Measurements from ENCODE around the gene LSS.
"Not testable (repeated sequence)": the region's sequence is repeated elsewhere in the genome, so short reads cannot be mapped to it uniquely, and the experiment has no call there.

The LSS gene

GRCh38 chr21:46179708-46180078 lies 48.9 kb downstream of the LSS start:
- H2BK5ac ChIP-seq (ENCODE audit: low read depth, low read length, poor library complexity, severe bottlenecking) = no peak overlapping the region
- no peak overlapping the region for H3K27ac ChIP-seq (ENCODE audit: low read length, poor library complexity, severe bottlenecking)
- DNase-seq = no peak
- H3K14ac ChIP-seq (ENCODE audit: low read length in 2 of 2) = no peak overlapping the region
- no peak overlapping the region for H2BK120ac ChIP-seq (ENCODE audit: low read depth, low read length)
- H3K4me3 ChIP-seq (ENCODE audit: insufficient read depth in 1 of 2, low read depth in 1 of 2, low read length in 2 of 2) = no peak overlapping the region
- no peak overlapping the region for H3K4me2 ChIP-seq (ENCODE audit: low read length, poor library complexity, severe bottlenecking)
- no peak overlapping the region for H4K8ac ChIP-seq (ENCODE audit: low read length)
- H2BK12ac ChIP-seq (ENCODE audit: low read length in 2 of 2) = no peak overlapping the region
- no peak overlapping the region for H3K4ac ChIP-seq (ENCODE audit: low read depth in 1 of 2, low read length in 2 of 2)
- 91% methylated on average over 17 of the region's 17 CpGs for WGBS
- no peak overlapping the region for H2AK5ac ChIP-seq (ENCODE audit: low read length, severe bottlenecking)
- H3K23ac ChIP-seq (ENCODE audit: low read length in 2 of 2) = no peak overlapping the region
- peaks cover 10% of the 10 kb centered on the region for H3K4me1 ChIP-seq (ENCODE audit: control insufficient read depth, insufficient read depth, low read depth, low read length)
- no peak overlapping the region for H3K18ac ChIP-seq (ENCODE audit: low read depth in 1 of 2, low read length in 2 of 2)
- H3K9ac ChIP-seq (ENCODE audit: low read length) = no peak overlapping the region
- no peak overlapping the region for H2BK15ac ChIP-seq (ENCODE audit: low read depth, poor library complexity, severe bottlenecking)
- H3K79me1 ChIP-seq (replicated peaks; ENCODE audit: low read length, poor library complexity, severe bottlenecking) = peaks cover 20% of the 10 kb centered on the region
- no peak overlapping the region for H4K91ac ChIP-seq (ENCODE audit: low read length)
- H3K9me3 ChIP-seq (ENCODE audit: control insufficient read depth, low read length) = peaks cover 9% of the 10 kb centered on the region
- H2AFZ ChIP-seq (ENCODE audit: low read depth, low read length) = no peak overlapping the region
- H3K27me3 ChIP-seq (ENCODE audit: control insufficient read depth in 1 of 2, insufficient read depth in 1 of 2, low read length in 2 of 2) = no peaks in the 10 kb centered on the region
- peaks cover 0 to 30% of the 10 kb centered on the region in 2 experiments for H3K36me3 ChIP-seq (ENCODE audit: control insufficient read depth in 1 of 2, insufficient read depth in 2 of 2, low read depth in 1 of 2, low read length in 2 of 2)

- no peak overlapping the region for H2BK120ac ChIP-seq (ENCODE audit: low read depth, low read length)
- no peak overlapping the region for H3K4ac ChIP-seq (ENCODE audit: low read depth in 1 of 2, low read length in 2 of 2)
- H4K8ac ChIP-seq (ENCODE audit: low read length) = no peak overlapping the region
- no peak overlapping the region for H2BK5ac ChIP-seq (ENCODE audit: low read depth, low read length, poor library complexity, severe bottlenecking)
- H2AK5ac ChIP-seq (ENCODE audit: low read length, severe bottlenecking) = no peak overlapping the region
- peaks cover 18% of the 10 kb centered on the region for H3K79me1 ChIP-seq (replicated peaks; ENCODE audit: low read length, poor library complexity, severe bottlenecking)
- no peak overlapping the region for H3K4me3 ChIP-seq (ENCODE audit: insufficient read depth in 1 of 2, low read depth in 1 of 2, low read length in 2 of 2)
- peaks cover 0 to 30% of the 10 kb centered on the region in 2 experiments for H3K36me3 ChIP-seq (ENCODE audit: control insufficient read depth in 1 of 2, insufficient read depth in 2 of 2, low read depth in 1 of 2, low read length in 2 of 2)
- no peak for DNase-seq
- H3K27me3 ChIP-seq (ENCODE audit: control insufficient read depth in 1 of 2, insufficient read depth in 1 of 2, low read length in 2 of 2) = no peaks in the 10 kb centered on the region
- no peak overlapping the region for H3K27ac ChIP-seq (ENCODE audit: low read length, poor library complexity, severe bottlenecking)
- H3K4me1 ChIP-seq (ENCODE audit: control insufficient read depth, insufficient read depth, low read depth, low read length) = peaks cover 10% of the 10 kb centered on the region
- H2BK15ac ChIP-seq (ENCODE audit: low read depth, poor library complexity, severe bottlenecking) = no peak overlapping the region
- H2AFZ ChIP-seq (ENCODE audit: low read depth, low read length) = no peak overlapping the region
- WGBS = 87% methylated on average over 4 of the region's 4 CpGs
- H4K91ac ChIP-seq (ENCODE audit: low read length) = no peak overlapping the region
- peaks cover 14% of the 10 kb centered on the region for H3K9me3 ChIP-seq (ENCODE audit: control insufficient read depth, low read length)
- no peak overlapping the region for H3K23ac ChIP-seq (ENCODE audit: low read length in 2 of 2)
- H2BK12ac ChIP-seq (ENCODE audit: low read length in 2 of 2) = no peak overlapping the region
- no peak overlapping the region for H3K14ac ChIP-seq (ENCODE audit: low read length in 2 of 2)
- H3K9ac ChIP-seq (ENCODE audit: low read length) = no peak overlapping the region
- no peak overlapping the region for H3K18ac ChIP-seq (ENCODE audit: low read depth in 1 of 2, low read length in 2 of 2)
- H3K4me2 ChIP-seq (ENCODE audit: low read length, poor library complexity, severe bottlenecking) = no peak overlapping the region
These were observed 49.6 kb downstream of the LSS start for GRCh38 chr21:46178961-46179360.

- H2BK12ac ChIP-seq (ENCODE audit: low read length in 2 of 2); H3K9ac ChIP-seq (ENCODE audit: low read length); H3K4ac ChIP-seq (ENCODE audit: low read depth in 1 of 2, low read length in 2 of 2); H2BK15ac ChIP-seq (ENCODE audit: low read depth, poor library complexity, severe bottlenecking); H3K14ac ChIP-seq (ENCODE audit: low read length in 2 of 2); H4K91ac ChIP-seq (ENCODE audit: low read length); DNase-seq; H3K27ac ChIP-seq (ENCODE audit: low read length, poor library complexity, severe bottlenecking); H2AFZ ChIP-seq (ENCODE audit: low read depth, low read length); H2BK5ac ChIP-seq (ENCODE audit: low read depth, low read length, poor library complexity, severe bottlenecking); H2BK120ac ChIP-seq (ENCODE audit: low read depth, low read length); H3K23ac ChIP-seq (ENCODE audit: low read length in 2 of 2); H3K4me3 ChIP-seq (ENCODE audit: insufficient read depth in 1 of 2, low read depth in 1 of 2, low read length in 2 of 2); H4K8ac ChIP-seq (ENCODE audit: low read length); H3K18ac ChIP-seq (ENCODE audit: low read depth in 1 of 2, low read length in 2 of 2); H3K4me2 ChIP-seq (ENCODE audit: low read length, poor library complexity, severe bottlenecking); H2AK5ac ChIP-seq (ENCODE audit: low read length, severe bottlenecking); H3K27me3 ChIP-seq (ENCODE audit: control insufficient read depth in 1 of 2, insufficient read depth in 1 of 2, low read length in 2 of 2); H3K4me1 ChIP-seq (ENCODE audit: control insufficient read depth, insufficient read depth, low read depth, low read length): not testable (repeated sequence)
- 87% methylated on average over 3 of the region's 3 CpGs for WGBS
- peaks cover 0 to 30% of the 10 kb centered on the region in 2 experiments for H3K36me3 ChIP-seq (ENCODE audit: control insufficient read depth in 1 of 2, insufficient read depth in 2 of 2, low read depth in 1 of 2, low read length in 2 of 2)
- peaks cover 22% of the 10 kb centered on the region for H3K9me3 ChIP-seq (ENCODE audit: control insufficient read depth, low read length)
- H3K79me1 ChIP-seq (replicated peaks; ENCODE audit: low read length, poor library complexity, severe bottlenecking) = peaks cover 25% of the 10 kb centered on the region
These were observed 52.0 kb downstream of the LSS start for GRCh38 chr21:46176443-46177129.

DNA sequence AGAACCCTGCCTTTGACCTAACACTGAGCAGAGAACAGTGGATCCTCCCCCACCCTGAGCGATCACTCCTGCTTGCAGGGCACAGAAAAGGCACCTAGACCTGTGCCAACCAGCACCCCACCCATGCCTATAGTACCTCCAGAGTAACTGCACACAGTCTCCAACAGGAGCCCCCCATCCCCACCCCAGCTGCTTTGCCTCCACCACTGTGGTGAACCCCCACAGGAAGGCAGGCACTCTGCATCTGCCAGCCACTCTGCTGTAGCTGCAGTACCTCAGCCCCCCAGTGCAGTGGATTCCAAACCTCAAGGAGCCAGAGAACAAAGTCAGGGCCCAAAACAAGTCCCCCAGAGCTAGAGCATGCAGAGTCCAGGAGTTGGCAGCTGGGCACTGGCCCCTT lies 55.0 kb downstream of the LSS start:
- Histone ChIP-seq H3K9ac (ENCODE audit: low read length) (no peak overlapping the region), H4K8ac (ENCODE audit: low read length) (no peak overlapping the region), H4K91ac (ENCODE audit: low read length) (no peak overlapping the region), H3K4ac (ENCODE audit: low read depth in 1 of 2, low read length in 2 of 2) (no peak overlapping the region), H3K14ac (ENCODE audit: low read length in 2 of 2) (no peak overlapping the region), H3K18ac (ENCODE audit: low read depth in 1 of 2, low read length in 2 of 2) (no peak overlapping the region), H3K27me3 (ENCODE audit: control insufficient read depth in 1 of 2, insufficient read depth in 1 of 2, low read length in 2 of 2) (no peaks in the 10 kb centered on the region), H3K4me3 (ENCODE audit: insufficient read depth in 1 of 2, low read depth in 1 of 2, low read length in 2 of 2) (no peak overlapping the region), H3K79me1 (replicated peaks; ENCODE audit: low read length, poor library complexity, severe bottlenecking) (peaks cover 21% of the 10 kb centered on the region), H3K9me3 (ENCODE audit: control insufficient read depth, low read length) (peaks cover 22% of the 10 kb centered on the region), H3K23ac (ENCODE audit: low read length in 2 of 2) (no peak overlapping the region), H2BK15ac (ENCODE audit: low read depth, poor library complexity, severe bottlenecking) (no peak overlapping the region), H2BK12ac (ENCODE audit: low read length in 2 of 2) (no peak overlapping the region), H3K27ac (ENCODE audit: low read length, poor library complexity, severe bottlenecking) (no peak overlapping the region), H3K4me2 (ENCODE audit: low read length, poor library complexity, severe bottlenecking) (no peak overlapping the region), H2BK5ac (ENCODE audit: low read depth, low read length, poor library complexity, severe bottlenecking) (no peak overlapping the region), H2AK5ac (ENCODE audit: low read length, severe bottlenecking) (no peak overlapping the region), H3K36me3 (ENCODE audit: control insufficient read depth in 1 of 2, insufficient read depth in 2 of 2, low read depth in 1 of 2, low read length in 2 of 2) (peaks cover 0 to 10% of the 10 kb centered on the region in 2 experiments), H2AFZ (ENCODE audit: low read depth, low read length) (no peak overlapping the region), H3K4me1 (ENCODE audit: control insufficient read depth, insufficient read depth, low read depth, low read length) (no peaks in the 10 kb centered on the region), H2BK120ac (ENCODE audit: low read depth, low read length) (no peak overlapping the region)
- whole genome bisulfite sequencing = 92% methylated on average over 1 of the region's 1 CpG
- DNase-seq = no peak

Data from mesenchymal stem cell (in vitro differentiated cells and primary cell).